ENCODE data around the gene ROR1. TPM values are rescaled to one million over a fixed set of nuclear protein-coding genes. Genes with fewer than 3 reads are reported as not detected.

Gene ROR1
- total and polyA plus RNA-seq, 2 of the 4 experiments (the other 2 are of a cell fraction): 4.4 to 10.0 TPM

GRCh38 chr1:64186898-64187280 is 413.1 kb downstream of the ROR1 start:
- ATAC-seq (ENCODE audit: low read depth) (no peak), DNase-seq (no peak)
- no peak overlapping the region for H3K23ac ChIP-seq (ENCODE audit: low read depth, low read length)
- no peak overlapping the region for H3K9ac ChIP-seq (ENCODE audit: low read depth, low read length)
- no peaks in the 10 kb centered on the region; the same call in 1 of the 2 replicates for H3K9me1 ChIP-seq (ENCODE audit: insufficient read depth, low read length)
- no peak overlapping the region for H3K4me3 ChIP-seq (ENCODE audit: insufficient read depth, low read depth, low read length)
- H3K79me1 ChIP-seq (ENCODE audit: low read depth in 1 of 2, low read length in 2 of 2): no peaks in the 10 kb centered on the region
- no peaks in the 10 kb centered on the region for H3K27me3 ChIP-seq (ENCODE audit: control insufficient read depth, insufficient read depth, low read length)
- H3K56ac ChIP-seq (ENCODE audit: extremely low read depth, insufficient read depth, low read length): no peak overlapping the region
- H3K36me3 ChIP-seq (ENCODE audit: control insufficient read depth, insufficient read depth, low read length): no peaks in the 10 kb centered on the region
- 89% methylated on average over 3 of the region's 7 CpGs; no CpG with 5 or more reads in 1 of the 2 experiments for WGBS, 2 experiments (ENCODE audit: extremely low coverage in 2 of 2, insufficient read length in 1 of 2)
- peaks cover 6% of the 10 kb centered on the region for H3K4me1 ChIP-seq (ENCODE audit: control insufficient read depth, insufficient read depth, low read length)
- in situ Hi-C loops (cut with MboI; ENCODE audit: low sequenced_read_pairs) (no loop called here), intact Hi-C loops (cut with micrococcal nuclease) (no loop called here), dilution Hi-C loops (cut with HindIII; ENCODE audit: low sequenced_read_pairs, unreplicated experiment) (no loop called here)
- no peak overlapping the region for H4K8ac ChIP-seq (ENCODE audit: low read depth in 2 of 2, low read length in 2 of 2)
- H2BK5ac ChIP-seq (ENCODE audit: low read depth, low read length, poor library complexity, severe bottlenecking): no peak overlapping the region
- H3K9me3 ChIP-seq (ENCODE audit: control insufficient read depth, insufficient read depth, low read length): no peaks in the 10 kb centered on the region
- no peak overlapping the region; the same call in 1 of the 2 replicates for H2AK5ac ChIP-seq (ENCODE audit: low read depth, low read length)
- H3K14ac ChIP-seq (replicated peaks; ENCODE audit: low read depth, low read length): no peak overlapping the region
- BruUV-seq (replicated peaks): no TSS peak
- ChIA-PET POLR2A (ENCODE audit: unreplicated experiment) (no interaction called here), CTCF (no interaction called here)
- H2BK20ac ChIP-seq (ENCODE audit: low read depth, low read length): no peak overlapping the region
- 0 out of 2 replicates have a peak, but pooled peaks cover 4% of the 10 kb centered on the region for H4K20me1 ChIP-seq (ENCODE audit: insufficient read depth, low read length)
- no peak overlapping the region for H4K91ac ChIP-seq (ENCODE audit: insufficient read depth, low read depth, low read length)
- TF ChIP-seq BHLHE40 (IDR thresholded peaks at IDR 0.05; ENCODE audit: low read depth, low read length) (no peak), MXI1 (IDR thresholded peaks at IDR 0.05; ENCODE audit: borderline replicate concordance, low read depth, low read length) (no peak), NFE2L2 (IDR thresholded peaks at IDR 0.05; ENCODE audit: low read depth, low read length) (no peak), CTCF (conservative IDR thresholded peaks at IDR 0.05; ENCODE audit: low read depth, low read length) (no peak), CHD1 (IDR thresholded peaks at IDR 0.05; ENCODE audit: low read depth, low read length) (no peak), RAD21 (IDR thresholded peaks at IDR 0.05; ENCODE audit: low read length) (no peak), POLR2A (IDR thresholded peaks at IDR 0.05; ENCODE audit: low read depth, low read length) (no peak), ELK1 (IDR thresholded peaks at IDR 0.05; ENCODE audit: borderline replicate concordance, low read depth, low read length) (no peak), MAZ (IDR thresholded peaks at IDR 0.05; ENCODE audit: borderline replicate concordance, low read depth, low read length) (no peak), RFX5 (IDR thresholded peaks at IDR 0.05; ENCODE audit: low read depth, low read length) (no peak)
- H3K27ac ChIP-seq (ENCODE audit: insufficient read depth, low read length): no peak overlapping the region
- no peak overlapping the region for H2BK120ac ChIP-seq (ENCODE audit: low read depth, low read length)
- no peak overlapping the region for H4K5ac ChIP-seq (ENCODE audit: low read depth, low read length)
- H3K4me2 ChIP-seq (ENCODE audit: low read depth, low read length): no peak overlapping the region
- no peak overlapping the region for H2AK9ac ChIP-seq (replicated peaks; ENCODE audit: low read depth, low read length, poor library complexity)
- no peak overlapping the region for H2BK15ac ChIP-seq (ENCODE audit: low read depth, low read length)
- no peak overlapping the region for H3K18ac ChIP-seq (ENCODE audit: low read depth, low read length)
- no peak overlapping the region for H3K4ac ChIP-seq (ENCODE audit: low read depth, low read length)
- no peak overlapping the region for H2AFZ ChIP-seq (replicated peaks; ENCODE audit: low read length, poor library complexity)
